Spleen (tissue), 11 donors: ENCODE results near the gene SP4. TPM values are rescaled to one million over a fixed set of nuclear protein-coding genes. Genes with fewer than 3 reads are reported as not detected.

Experiments used
- DNase-seq: peaks from one replicate; pipeline ENCODE4 v3.0.0-alpha.2; 2020
- H3K27ac ChIP-seq, 8 donors: fragments of 200-600 bp; sonication (generic) in 7 of 8; 1 replicate in 4 of 8; 2 replicates in 4 of 8; pipeline versions ENCODE4 v1.5.0 to v1.8.0; 2016 to 2021; ENCODE audit warnings: inconsistent platforms in 4 of 8, mild to moderate bottlenecking in 4 of 8, moderate library complexity in 1 of 8
- H3K27me3 ChIP-seq, 7 donors: fragments of 200-600 bp; sonication (generic) in 6 of 7; replicated peaks in 1 of 7; 1 replicate in 4 of 7; 2 replicates in 3 of 7; pipeline versions ENCODE4 v1.5.0 to v1.8.0; 2016 to 2021; ENCODE audit warnings: inconsistent platforms in 3 of 7, mild to moderate bottlenecking in 1 of 7
- H3K36me3 ChIP-seq, 6 donors: fragments of 200-600 bp; sonication (generic) in 5 of 6; 1 replicate in 4 of 6; 2 replicates in 2 of 6; pipeline versions ENCODE4 v1.5.0 to v1.8.0; 2016 to 2021; ENCODE audit warnings: inconsistent platforms in 2 of 6
- H3K4me1 ChIP-seq, 6 donors: fragments of 200-600 bp; sonication (generic) in 5 of 6; 1 replicate in 3 of 6; 2 replicates in 3 of 6; pipeline versions ENCODE4 v1.5.0 to v1.8.0; 2016 to 2021; ENCODE audit warnings: inconsistent platforms in 3 of 6
- H3K4me3 ChIP-seq, 8 donors: fragments of 200-600 bp; sonication (generic) in 7 of 8; 1 replicate in 4 of 8; 2 replicates in 4 of 8; pipeline versions ENCODE4 v1.5.0 to v1.8.0; 2016 to 2021; ENCODE audit warnings: inconsistent platforms in 4 of 8, mild to moderate bottlenecking in 4 of 8, moderate library complexity in 2 of 8
- H3K9me3 ChIP-seq, 8 donors: fragments of 200-600 bp; sonication (generic) in 7 of 8; 1 replicate in 4 of 8; 2 replicates in 4 of 8; pipeline versions ENCODE4 v1.5.0 to v1.8.0; 2016 to 2021; ENCODE audit warnings: inconsistent platforms in 4 of 8
- CTCF ChIP-seq, 11 experiments: fragments of 200-600 bp in 7 of 11; fragments of 450-650 bp in 4 of 11; sonication (generic) in 4 of 11; IDR thresholded peaks in 8 of 11; conservative IDR thresholded peaks in 3 of 11; 1 replicate in 7 of 11; 2 replicates in 4 of 11; pipeline versions ENCODE4 v1.4.0 to v1.8.0; 2016 to 2021; ENCODE audit warnings: antibody characterized with exemption in 11 of 11, inconsistent platforms in 4 of 11, mild to moderate bottlenecking in 1 of 11
- POLR2A ChIP-seq, 3 donors: fragments of 450-650 bp; IDR thresholded peaks; one replicate each; pipeline ENCODE4 v1.5.1; 2017; ENCODE audit warnings: antibody characterized with exemption in 3 of 3, mild to moderate bottlenecking in 1 of 3
- POLR2AphosphoS5 ChIP-seq, 3 donors: sonication (generic); formaldehyde crosslinking; IDR thresholded peaks; one replicate each; pipeline ENCODE4 v1.5.1; 2017; ENCODE audit warnings: antibody characterized with exemption in 3 of 3
- WGBS, 5 donors: extraction: QIAGEN DNeasy Blood & Tissue Kit in 3 of 5; methylation state at CpG; one replicate each; pipeline versions ENCODE4 v1.1.5 to v1.1.7; 2013 to 2018; 5-methylcytosine and 5-hydroxymethylcytosine counted together
- intact Hi-C: fragments of 100-400 bp; cut with DNase I; formaldehyde crosslinking; loops from one replicate; pipeline ENCODE4 v1.15.0; 2023; ENCODE audit warnings: low total_unique reads
- polyA plus RNA-seq, 3 donors: library from polyadenylated mRNA; stranded (reverse); fragments of 200-250 nt; gene quantifications; one replicate each; pipeline ENCODE4 v1.2.1, GENCODE V29; 2013
- total RNA-seq, 7 donors: library from RNA; depleted of rRNA in 3 of 7; stranded (reverse); fragments of >200 nt in 3 of 7; fragmentation: NEBNext Ultra II Directional in 4 of 7; extraction: Animal tissue kit (Norgen Biotek cat#: 25700) in 4 of 7; gene quantifications; one replicate each; pipeline versions ENCODE4 v1.1.0 to v1.2.1, GENCODE V29; 2016 to 2021
- donor health status: healthy with polysubstance abuse.
- donor health status: DM: no; HTN: no; CAD: no; lungs with moderate emphysema.
- donor health status: DM: no; HTN: no; CAD: no.
- donor health status: Bipolar disorder and iron deficiency.
- donor health status: healthy.
- donor health status: DM: no; HTN: no; CAD: no.
- donor health status: DM: yes; HTN: yes; CAD: no.

Gene SP4
- total and polyA plus RNA-seq, 10 donors = 2.5 to 19.0 (median 14.3) TPM

GRCh38 chr7:21417647-21418046 lies 10.2 kb upstream of the SP4 start:
- 51 to 80% (median 72%) methylated on average over 4 of the region's 4 CpGs for WGBS, 5 donors

GRCh38 chr7:21422751-21423150 lies 5.1 kb upstream of the SP4 start:
- Histone ChIP-seq H3K9me3 (no peaks in the 10 kb centered on the region), H3K27me3 (no peaks in the 10 kb centered on the region), H3K4me1 (peaks cover 3 to 13% (median 7%) of the 10 kb centered on the region in 6 donors), H3K4me3 (no peak overlapping the region), H3K36me3 (no peaks in the 10 kb centered on the region), H3K27ac (no peak overlapping the region)
- intact Hi-C loops = no loop called here
- no peak for DNase-seq
- TF ChIP-seq POLR2AphosphoS5 (IDR thresholded peaks at IDR 0.05) (no peak), CTCF (IDR thresholded peaks at IDR 0.05 in 8 of 11, conservative IDR thresholded peaks at IDR 0.05 in 3 of 11) (no peak), POLR2A (IDR thresholded peaks at IDR 0.05) (no peak)

More at GRCh38 chr7:21417647-21418046, 10.2 kb upstream of the SP4 start:
- no peak for DNase-seq
- intact Hi-C loops = no loop called here
- Histone ChIP-seq H3K4me3 (no peak overlapping the region), H3K27ac (no peak overlapping the region), H3K4me1 (peaks cover 0 to 11% (median 5%) of the 10 kb centered on the region in 6 donors), H3K27me3 (no peaks in the 10 kb centered on the region), H3K36me3 (no peaks in the 10 kb centered on the region), H3K9me3 (no peaks in the 10 kb centered on the region)
- TF ChIP-seq POLR2A (IDR thresholded peaks at IDR 0.05) = no peak
- no peak for TF ChIP-seq POLR2AphosphoS5 (IDR thresholded peaks at IDR 0.05)
- no peak for TF ChIP-seq CTCF (IDR thresholded peaks at IDR 0.05 in 8 of 11, conservative IDR thresholded peaks at IDR 0.05 in 3 of 11)

DNA sequence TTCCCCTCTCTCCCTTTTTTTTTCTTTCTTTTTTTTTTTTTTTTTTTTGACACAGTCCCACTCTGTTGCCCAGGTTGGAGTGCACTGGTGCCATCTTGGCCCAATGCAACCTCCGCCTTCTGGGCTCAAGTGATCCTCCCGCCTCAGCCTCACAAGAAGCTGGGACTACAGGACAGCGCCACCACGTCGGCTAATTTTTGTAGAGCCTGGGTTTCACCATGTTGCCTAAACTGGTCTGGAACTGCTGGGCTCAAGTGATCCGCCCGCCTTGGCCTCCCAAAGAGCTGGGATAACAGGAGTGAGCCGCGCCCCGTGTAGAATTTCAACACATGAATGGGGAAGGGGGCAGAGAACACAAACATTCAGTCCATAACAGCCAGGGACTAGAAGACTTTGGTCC lies 2.6 kb upstream of the SP4 start:
- no peak overlapping the region for H3K27ac ChIP-seq
- DNase-seq = no peak
- intact Hi-C loops = no loop called here
- H3K36me3 ChIP-seq = peaks cover 0 to 13% (median 3%) of the 10 kb centered on the region in 6 donors
- H3K9me3 ChIP-seq = no peaks in the 10 kb centered on the region
- 95 to 98% (median 97%) methylated on average over 10 of the region's 10 CpGs for WGBS, 5 donors
- H3K4me1 ChIP-seq = peaks cover 19 to 33% (median 26%) of the 10 kb centered on the region in 6 donors
- H3K4me3 ChIP-seq = no peak overlapping the region
- H3K27me3 ChIP-seq = no peaks in the 10 kb centered on the region
- no peak for TF ChIP-seq POLR2AphosphoS5 (IDR thresholded peaks at IDR 0.05)
- TF ChIP-seq POLR2A (IDR thresholded peaks at IDR 0.05) = no peak
- no peak for TF ChIP-seq CTCF (IDR thresholded peaks at IDR 0.05 in 8 of 11, conservative IDR thresholded peaks at IDR 0.05 in 3 of 11)

- H3K27ac ChIP-seq = peak overlapping the region in 7 of 8 donors; percentile 95 to 99 (median 98)
- peaks cover 25 to 46% (median 38%) of the 10 kb centered on the region in 6 donors for H3K4me1 ChIP-seq
- H3K27me3 ChIP-seq = no peaks in the 10 kb centered on the region
- intact Hi-C loops = no loop called here
- TF ChIP-seq POLR2AphosphoS5 (IDR thresholded peaks at IDR 0.05) (no peak), CTCF (IDR thresholded peaks at IDR 0.05 in 8 of 11, conservative IDR thresholded peaks at IDR 0.05 in 3 of 11) (no peak), POLR2A (IDR thresholded peaks at IDR 0.05) (peak in 1 of 3 donors; percentile 4)
- H3K4me3 ChIP-seq = peak overlapping the region; percentile 17 to 97 (median 84)
- H3K9me3 ChIP-seq = no peaks in the 10 kb centered on the region
- WGBS, 5 donors = 6 to 9% (median 7%) methylated on average over 31 to 35 of the region's 35 CpGs
- no peak for DNase-seq
- peaks cover 0 to 13% (median 3%) of the 10 kb centered on the region in 6 donors for H3K36me3 ChIP-seq
Measured at GRCh38 chr7:21426286-21427181, 1.3 kb upstream of the SP4 start.
